ENCODE results near the gene PRR22.

PRR22 gene

GRCh38 chr19:5811117-5811516 is 26.6 kb upstream of the PRR22 start:
- no peak for DNase-seq

DNA sequence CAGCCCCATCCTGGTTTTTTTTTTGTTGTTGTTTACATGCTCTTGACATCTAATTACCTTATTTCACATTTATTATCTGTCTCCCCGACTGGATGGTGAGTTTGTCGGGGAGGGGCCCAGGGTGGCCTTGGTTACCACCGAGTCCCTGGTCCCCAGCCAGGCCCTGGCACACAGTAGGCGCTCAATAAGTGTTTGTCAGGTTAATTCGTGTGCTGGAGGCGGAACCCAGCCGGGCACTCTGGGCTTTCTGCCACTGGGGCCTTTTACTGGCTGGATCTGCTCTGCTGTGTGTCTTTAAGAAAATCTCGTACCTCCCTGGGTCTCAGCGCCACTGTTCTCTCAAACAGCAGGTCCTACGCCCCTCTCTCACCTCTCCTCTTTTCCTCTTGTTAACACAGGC is 24.9 kb upstream of the PRR22 start:
- no peak for DNase-seq

GRCh38 chr19:5809053-5809452 is 24.5 kb upstream of the PRR22 start:
- no peak for DNase-seq

- DNase-seq: no peak
Measured at GRCh38 chr19:5808120-5808816, 23.7 kb upstream of the PRR22 start.

DNA sequence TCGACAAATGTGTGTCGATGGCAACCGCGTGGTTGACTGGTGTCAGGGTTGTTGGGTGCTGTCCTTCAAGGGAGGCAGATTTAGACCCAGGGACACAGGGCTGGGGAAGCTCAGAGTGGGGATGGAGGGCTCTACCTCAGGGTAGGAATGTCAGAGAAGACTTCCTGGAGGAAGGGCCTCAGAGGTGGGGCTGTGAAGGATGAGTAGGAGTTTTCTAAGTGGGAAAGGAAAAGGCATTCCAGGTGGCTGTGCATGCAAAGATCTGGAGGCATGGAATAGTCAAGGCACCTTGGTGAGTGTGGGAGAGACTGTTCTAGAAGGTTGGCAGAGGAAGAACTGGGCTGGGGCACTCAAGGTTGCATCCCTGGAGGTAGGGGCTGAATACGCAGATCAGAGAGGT is 22.4 kb upstream of the PRR22 start:
- no peak for DNase-seq

GRCh38 chr19:5806133-5806489 is 21.6 kb upstream of the PRR22 start:
- no peak for DNase-seq

GRCh38 chr19:5805462-5806132 is 21.1 kb upstream of the PRR22 start:
- DNase-seq: peak; percentile 76

- peak; percentile 77 for DNase-seq
Measured at GRCh38 chr19:5804516-5805461, 20.2 kb upstream of the PRR22 start, which contains the start of gene NRTN. Gene NRTN, plus strand, starts transcription at chr19:5805067. Its CDS starts 19,099 bp downstream, at chr19:5824166.

GRCh38 chr19:5803752-5804515 is 19.4 kb upstream of the PRR22 start:
- peak; percentile 92 for DNase-seq

DNA sequence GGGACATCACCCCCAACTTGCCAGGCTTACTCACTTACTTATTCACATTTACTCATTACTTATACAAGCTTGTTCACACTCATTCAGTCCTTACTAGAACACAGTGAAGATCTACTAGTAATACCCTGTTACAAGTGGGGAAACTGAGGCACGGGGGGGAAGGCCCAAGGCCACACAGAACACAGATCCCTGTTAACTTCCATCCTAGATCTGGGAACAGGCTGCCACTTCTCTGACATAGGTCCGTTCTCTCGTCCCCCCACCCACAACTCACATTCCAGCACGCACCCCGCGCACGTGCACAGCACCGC is 18.9 kb upstream of the PRR22 start:
- DNase-seq: no peak

DNA sequence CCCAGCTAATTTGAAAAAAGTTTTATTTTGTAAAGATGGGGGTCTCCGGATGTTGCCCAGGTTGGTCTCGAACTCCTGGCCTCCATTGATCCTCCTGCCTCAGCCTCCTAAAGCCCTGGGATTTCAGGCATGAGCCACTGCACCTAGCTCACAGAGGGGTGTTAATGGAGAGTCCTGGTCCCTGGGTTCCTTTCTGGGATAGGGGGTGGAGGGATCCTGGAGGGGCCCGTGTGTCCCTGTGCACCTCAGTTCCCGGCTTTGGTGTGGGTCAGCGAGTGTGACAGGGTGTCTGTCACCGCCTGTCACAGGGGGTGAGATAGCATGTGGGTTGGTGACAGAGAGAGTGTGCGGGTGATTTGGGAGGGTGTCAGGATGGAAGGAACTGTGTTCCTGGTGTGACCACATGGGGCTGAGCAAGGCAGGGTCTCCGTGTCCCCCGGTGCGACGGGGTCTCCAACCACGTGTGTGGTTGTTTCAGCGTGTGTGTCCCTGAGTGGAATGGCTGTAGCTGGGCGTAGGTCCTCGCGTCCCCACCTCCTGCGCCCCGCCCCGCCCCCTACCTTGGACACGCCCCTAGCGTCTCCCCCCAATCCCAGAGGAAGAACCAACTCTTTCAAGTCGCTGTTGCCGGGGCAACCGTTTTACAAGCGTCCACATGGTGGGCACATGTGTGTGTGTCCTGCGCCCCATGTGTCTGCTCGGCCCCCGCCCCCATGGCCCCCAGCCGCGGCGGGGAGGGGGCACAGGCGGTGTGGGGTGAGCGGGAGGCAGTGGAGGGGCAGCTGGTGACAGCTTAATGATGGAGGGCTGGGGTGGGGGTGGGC is 17.5 kb upstream of the PRR22 start:
- DNase-seq: peak; percentile 25

DNA sequence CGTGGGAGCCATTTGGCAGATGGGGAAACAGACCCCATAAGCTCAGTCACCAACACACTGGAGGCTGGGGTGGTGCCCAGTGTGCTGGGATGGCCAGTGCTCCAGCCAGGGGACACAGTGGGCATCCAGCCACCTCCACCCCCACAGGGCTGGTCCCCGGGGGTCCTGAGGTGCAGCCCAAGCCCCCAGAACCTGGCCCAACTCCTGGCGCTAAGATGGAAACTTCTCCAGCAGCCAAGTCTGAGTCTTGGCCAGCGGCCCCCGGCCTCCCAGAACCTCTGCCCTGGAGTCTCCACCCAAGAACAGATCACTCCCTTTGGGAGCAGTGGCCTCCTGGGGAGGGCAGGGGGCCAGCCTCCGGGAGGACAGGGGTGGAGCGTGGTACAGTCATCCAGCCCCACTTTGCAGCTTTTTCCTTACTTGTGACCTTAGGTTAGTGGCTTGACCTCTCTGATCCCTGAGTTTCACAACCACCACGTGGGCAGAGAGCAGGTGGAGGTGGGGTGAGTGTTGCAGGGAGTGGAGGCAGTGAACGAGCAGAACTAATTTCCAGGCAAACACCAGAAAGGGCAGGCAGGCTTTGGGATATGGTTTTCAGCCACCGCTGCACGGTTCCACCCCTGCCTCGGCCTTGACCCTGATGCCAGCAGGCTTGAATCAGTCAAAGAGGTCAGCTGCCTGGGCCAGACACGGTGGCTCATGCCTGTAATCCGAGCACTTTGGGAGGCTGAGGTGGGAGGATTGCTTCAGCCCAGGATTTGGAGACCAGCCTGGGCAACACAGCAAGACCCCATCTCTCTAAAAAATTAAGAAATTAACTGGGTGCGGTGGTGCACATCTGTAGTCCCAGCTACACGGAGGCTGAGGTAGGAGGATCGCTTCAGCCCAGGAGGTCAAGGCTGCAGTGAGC is 16.1 kb upstream of the PRR22 start:
- no peak for DNase-seq

DNA sequence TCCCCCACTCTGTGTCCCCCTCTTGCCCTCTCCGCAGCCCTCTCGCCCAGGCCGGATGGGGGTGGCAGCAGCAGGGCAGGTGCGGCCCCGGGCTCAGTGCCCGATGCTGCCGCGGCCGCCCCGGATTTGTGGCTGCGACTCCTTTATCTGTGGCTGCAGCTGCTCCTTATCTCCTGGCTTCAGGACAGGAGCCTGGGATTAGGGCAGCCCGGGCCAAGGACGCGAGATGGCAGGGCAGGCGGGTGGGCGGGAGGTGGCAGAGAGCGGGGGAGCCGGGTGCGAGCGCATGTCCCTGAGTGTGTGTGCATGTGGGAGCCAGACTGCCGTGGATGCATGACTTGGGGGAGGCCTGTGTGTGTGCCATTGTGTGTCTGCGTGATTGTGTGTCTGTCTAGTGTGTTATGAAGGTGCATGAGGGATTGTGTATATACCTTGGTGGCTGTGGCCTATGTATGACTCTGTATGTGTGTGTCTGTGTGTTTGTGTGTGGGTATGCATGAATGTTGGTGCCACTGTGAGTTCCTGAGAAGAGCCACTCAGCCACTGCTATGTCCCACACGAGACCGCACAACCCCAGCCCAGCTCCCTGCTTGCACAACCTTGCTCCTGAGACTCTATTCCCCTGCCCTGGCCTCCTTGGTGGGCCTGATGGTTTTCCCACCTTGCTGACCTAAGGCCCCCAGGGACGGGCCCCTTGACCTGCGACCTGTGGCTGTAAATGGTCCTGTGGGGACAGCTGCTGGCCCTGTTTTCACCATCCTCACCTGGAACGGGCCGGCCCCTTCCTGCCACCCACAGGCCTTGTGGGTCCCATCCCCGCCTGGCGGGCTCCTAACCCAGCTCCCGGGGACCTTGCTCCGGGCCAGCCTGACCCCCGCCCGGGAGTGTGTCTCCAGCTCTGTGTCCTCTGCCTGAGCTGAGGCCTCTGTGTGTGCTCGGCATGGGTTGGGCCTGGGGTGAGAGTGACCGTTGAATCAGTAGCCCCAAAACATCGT is 15.0 kb upstream of the PRR22 start:
- no peak for DNase-seq

GRCh38 chr19:5798244-5798643 is 13.7 kb upstream of the PRR22 start:
- no peak for DNase-seq

GRCh38 chr19:5795382-5795919 is 10.9 kb upstream of the PRR22 start:
- no peak for DNase-seq

DNA sequence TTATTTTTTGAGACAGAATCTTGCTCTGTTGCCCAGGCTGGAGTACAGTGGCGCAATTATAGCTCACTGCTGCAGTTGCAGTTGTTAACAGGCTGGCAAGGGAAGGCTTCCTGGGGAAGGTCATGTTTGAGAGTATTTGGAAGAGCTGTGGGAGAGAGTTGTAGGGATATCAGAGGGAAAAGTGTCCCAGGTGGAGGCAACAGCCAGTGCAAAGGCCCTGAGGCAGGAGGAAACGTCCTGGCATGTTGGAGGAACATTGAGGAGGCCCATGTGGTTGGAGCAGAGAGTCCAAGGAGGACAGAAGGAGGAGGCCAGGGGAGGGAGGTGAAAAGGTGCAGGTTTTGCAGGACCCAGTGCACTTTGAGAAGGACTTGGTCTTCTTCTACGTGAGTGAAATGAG is 8.6 kb upstream of the PRR22 start:
- no peak for DNase-seq

GRCh38 chr19:5792224-5792623 is 7.7 kb upstream of the PRR22 start:
- DNase-seq: no peak

GRCh38 chr19:5790559-5791520 is 6.3 kb upstream of the PRR22 start, which contains the start of gene DUS3L:
Gene DUS3L, minus strand, starts transcription at chr19:5791163. Its CDS starts 22 bp downstream, at chr19:5791141.
- peak; percentile 96 for DNase-seq

Measured in CD4-positive, alpha-beta T cell treated with Interleukin-6 for 4 hours (primary cell).